SK-N-SH (cell line): Measurements from ENCODE around the gene SH3BP4. TPM values are rescaled to one million over a fixed set of nuclear protein-coding genes. Genes with fewer than 3 reads are reported as not detected.

Source experiments
- CTCF ChIA-PET: fragments of 300-600, 350-600 bp; formaldehyde crosslinking; extraction: SDS; loops from one replicate; lab custom pipeline; 2021; lab: Yijun Ruan, JAX
- POLR2A ChIA-PET: fragments of 350-600 bp; sonication (Branson Sonifier 250); formaldehyde crosslinking; extraction: SDS; loops from one replicate; lab custom pipeline; 2020; ENCODE audit warnings: antibody characterized with exemption, inconsistent platforms; lab: Yijun Ruan, JAX
- DNase-seq: peaks from one replicate; pipeline ENCODE4 v3.0.0; 2012
- H2AFZ ChIP-seq: fragments of 200-600 bp; sonication (generic); 2 replicates; pipeline ENCODE4 v1.8.1; 2016; ENCODE audit warnings: antibody characterized with exemption, mild to moderate bottlenecking, low read depth
- H3F3A ChIP-seq: fragments of 200-600 bp; sonication (generic); replicated peaks from 2 replicates; pipeline ENCODE3; 2016; ENCODE audit warnings: antibody characterized with exemption, mild to moderate bottlenecking; ENCODE audit not compliant: insufficient read depth
- H3K27ac ChIP-seq, 2 experiments: fragments of 200-500 bp in 1 of 2; fragments of 200-600 bp in 1 of 2; sonication (Bioruptor generic) in 1 of 2; sonication (generic), shearing (Covaris generic) in 1 of 2; 2 replicates each; pipeline versions ENCODE4 v1.5.1 to v1.6.1; 2014 to 2016; ENCODE audit warnings: low read depth in 2 of 2, inconsistent platforms in 1 of 2, low read length in 1 of 2, mild to moderate bottlenecking in 1 of 2, mixed read lengths in 1 of 2
- H3K27me3 ChIP-seq: fragments of 200-600 bp; sonication (generic), shearing (Covaris generic); 2 replicates; pipeline ENCODE4 v1.6.1; 2016; ENCODE audit warnings: mixed run types; ENCODE audit not compliant: insufficient read depth
- H3K36me3 ChIP-seq, 2 experiments: fragments of 200-500 bp in 1 of 2; fragments of 200-600 bp in 1 of 2; sonication (Bioruptor generic) in 1 of 2; sonication (generic) in 1 of 2; replicated peaks in 1 of 2; 2 replicates each; pipeline versions ENCODE3 to v1.5.1; 2014 to 2016; ENCODE audit warnings: low read length in 1 of 2, mild to moderate bottlenecking in 1 of 2; ENCODE audit not compliant: insufficient read depth in 2 of 2, control insufficient read depth in 1 of 2
- H3K4me1 ChIP-seq, 2 experiments: fragments of 200-500 bp in 1 of 2; fragments of 200-600 bp in 1 of 2; sonication (Bioruptor generic) in 1 of 2; sonication (generic), shearing (Covaris generic) in 1 of 2; 2 replicates each; pipeline versions ENCODE4 v1.5.1 to v1.6.1; 2014 to 2016; ENCODE audit warnings: low read depth in 1 of 2, low read length in 1 of 2, mixed run types in 1 of 2; ENCODE audit not compliant: insufficient read depth in 2 of 2, control insufficient read depth in 1 of 2
- H3K4me2 ChIP-seq: fragments of 200-600 bp; sonication (generic), shearing (Covaris generic); 2 replicates; pipeline ENCODE4 v1.6.1; 2017; ENCODE audit warnings: mixed run types
- H3K4me3 ChIP-seq, 2 experiments: fragments of 200-500 bp in 1 of 2; fragments of 200-600 bp in 1 of 2; sonication (Bioruptor generic) in 1 of 2; sonication (generic), shearing (Covaris generic) in 1 of 2; 2 replicates each; pipeline versions ENCODE4 v1.5.1 to v1.8.1; 2014 to 2016; ENCODE audit warnings: low read depth in 2 of 2, inconsistent platforms in 1 of 2, low read length in 1 of 2, mild to moderate bottlenecking in 1 of 2, mixed read lengths in 1 of 2, moderate library complexity in 1 of 2
- H3K79me2 ChIP-seq: fragments of 200-600 bp; sonication (generic); 2 replicates; pipeline ENCODE4 v1.8.1; 2017; ENCODE audit warnings: mild to moderate bottlenecking; ENCODE audit not compliant: insufficient read depth
- H3K9ac ChIP-seq: fragments of 200-600 bp; sonication (generic); 2 replicates; pipeline ENCODE4 v1.6.1; 2017; ENCODE audit warnings: mixed run types
- H3K9me2 ChIP-seq: fragments of 200-600 bp; sonication (generic); 2 replicates; pipeline ENCODE4 v1.6.1; 2017; ENCODE audit warnings: mixed run types
- H3K9me3 ChIP-seq: fragments of 200-600 bp; sonication (generic); 2 replicates; pipeline ENCODE4 v1.6.1; 2017; ENCODE audit warnings: mixed run types, mild to moderate bottlenecking, moderate library complexity
- H4K20me1 ChIP-seq: fragments of 200-600 bp; sonication (generic); 2 replicates; pipeline ENCODE4 v1.6.1; 2017; ENCODE audit warnings: mild to moderate bottlenecking, mixed run types; ENCODE audit not compliant: insufficient read depth
- CTCF ChIP-seq: fragments of 200-600 bp; sonication (generic); IDR thresholded peaks from 2 replicates; pipeline ENCODE4 v1.6.1; 2017; ENCODE audit warnings: antibody characterized with exemption, mild to moderate bottlenecking, moderate library complexity
- EZH2phosphoT487 ChIP-seq: fragments of 200-600 bp; sonication (generic); IDR thresholded peaks from 2 replicates; pipeline ENCODE4 v1.6.1; 2017; ENCODE audit warnings: low read depth, mixed run types, mild to moderate bottlenecking, antibody characterized with exemption, moderate library complexity, borderline replicate concordance
- FOXJ3 ChIP-seq: sonication (generic); formaldehyde crosslinking; IDR thresholded peaks from 2 replicates; pipeline ENCODE4 v1.5.1; 2020; ENCODE audit warnings: mild to moderate bottlenecking, missing genetic modification reagents
- FOXM1 ChIP-seq: IDR thresholded peaks from 2 replicates; pipeline ENCODE4 v1.4.0; 2012; ENCODE audit warnings: low read depth, mild to moderate bottlenecking
- GABPA ChIP-seq: IDR thresholded peaks from 2 replicates; pipeline ENCODE4 v1.4.0; 2012; ENCODE audit warnings: low read depth, mild to moderate bottlenecking
- GATA2 ChIP-seq: sonication (generic); formaldehyde crosslinking; IDR thresholded peaks from 2 replicates; pipeline ENCODE4 v1.5.0; 2020; ENCODE audit warnings: mild to moderate bottlenecking, missing genetic modification reagents
- JUND ChIP-seq: IDR thresholded peaks from 2 replicates; pipeline ENCODE4 v1.4.0; 2012
- MEF2A ChIP-seq: IDR thresholded peaks from 2 replicates; pipeline ENCODE4 v1.4.0; 2012; ENCODE audit warnings: low read depth, borderline replicate concordance
- MXI1 ChIP-seq: IDR thresholded peaks from 2 replicates; pipeline ENCODE4 v1.6.1; 2012; ENCODE audit warnings: mild to moderate bottlenecking, low read depth, low read length, improper control_type of control experiment
- NFIC ChIP-seq: IDR thresholded peaks from 2 replicates; pipeline ENCODE4 v1.4.0; 2012; ENCODE audit warnings: borderline replicate concordance
- POLR2AphosphoS5 ChIP-seq: IDR thresholded peaks from 2 replicates; pipeline ENCODE4 v1.6.1; 2012; ENCODE audit warnings: low read depth, low read length
- RXRA ChIP-seq: IDR thresholded peaks from 2 replicates; pipeline ENCODE4 v1.4.0; 2012; ENCODE audit warnings: low read depth, mild to moderate bottlenecking, borderline replicate concordance
- SIN3A ChIP-seq: IDR thresholded peaks from 2 replicates; pipeline ENCODE4 v1.6.1; 2012; ENCODE audit warnings: low read depth, mild to moderate bottlenecking, low read length, moderate library complexity, borderline replicate concordance
- TCF12 ChIP-seq: IDR thresholded peaks from 2 replicates; pipeline ENCODE4 v1.4.0; 2012
- USF2 ChIP-seq: fragments of 150-350 bp; IDR thresholded peaks from 2 replicates; pipeline ENCODE4 v1.6.1; 2017; ENCODE audit warnings: antibody characterized with exemption, low read length, low read depth, borderline replicate concordance
- WGBS: methylation state at CpG from one replicate; pipeline ENCODE4 v1.1.6; 2017; ENCODE audit warnings: low lambda C conversion rate; 5-methylcytosine and 5-hydroxymethylcytosine counted together
- polyA plus RNA-seq, 3 experiments: library from polyadenylated mRNA; depleted of rRNA; stranded (reverse); fragments of >200 nt; gene quantifications; 2 replicates each; pipeline ENCODE4 v1.2.3, GENCODE V29; 2012
- TF ChIP-seq, protein P1 (sequence below): IDR thresholded peaks from 2 replicates; pipeline ENCODE4 v1.4.0; 2012; ENCODE audit warnings: low read depth, borderline replicate concordance
- TF ChIP-seq, protein P2 (sequence below): IDR thresholded peaks from 2 replicates; pipeline ENCODE4 v1.4.0; 2012; ENCODE audit warnings: low read depth, borderline replicate concordance
- TF ChIP-seq, protein P3 (sequence below): fragments of 150-350 bp; IDR thresholded peaks from 2 replicates; pipeline ENCODE4 v1.6.1; 2016; ENCODE audit warnings: mild to moderate bottlenecking, low read depth, low read length

The SH3BP4 gene
- polyA plus RNA-seq, 1 of the 3 experiments (the other 2 are of a cell fraction), result 27.7 TPM

- no peak overlapping the region for H3K27ac ChIP-seq
- no peak overlapping the region for H2AFZ ChIP-seq
- CTCF ChIA-PET, result interaction anchor here (1.9 kb wide), 1 partner anchor 141 kb away, joined by 5 read pairs; no protein-coding TSS in a partner anchor
- no peaks in the 10 kb centered on the region for H3K9me3 ChIP-seq
- H3F3A ChIP-seq, result peaks cover 28% of the 10 kb centered on the region
- POLR2A ChIA-PET, result no interaction called here
- no peak for TF ChIP-seq NFIC
- TF ChIP-seq RXRA, result no peak
- no peak for TF ChIP-seq MEF2A
- TF ChIP-seq EZH2phosphoT487, result no peak
- TF ChIP-seq TCF12, result no peak
- no peak for TF ChIP-seq GATA2 (CRISPR knock-in tag)
- no peak for TF ChIP-seq POLR2AphosphoS5
- no peak for TF ChIP-seq GABPA
- no peak for TF ChIP-seq SIN3A
- TF ChIP-seq FOXM1, result no peak
- TF ChIP-seq, protein P1, sequence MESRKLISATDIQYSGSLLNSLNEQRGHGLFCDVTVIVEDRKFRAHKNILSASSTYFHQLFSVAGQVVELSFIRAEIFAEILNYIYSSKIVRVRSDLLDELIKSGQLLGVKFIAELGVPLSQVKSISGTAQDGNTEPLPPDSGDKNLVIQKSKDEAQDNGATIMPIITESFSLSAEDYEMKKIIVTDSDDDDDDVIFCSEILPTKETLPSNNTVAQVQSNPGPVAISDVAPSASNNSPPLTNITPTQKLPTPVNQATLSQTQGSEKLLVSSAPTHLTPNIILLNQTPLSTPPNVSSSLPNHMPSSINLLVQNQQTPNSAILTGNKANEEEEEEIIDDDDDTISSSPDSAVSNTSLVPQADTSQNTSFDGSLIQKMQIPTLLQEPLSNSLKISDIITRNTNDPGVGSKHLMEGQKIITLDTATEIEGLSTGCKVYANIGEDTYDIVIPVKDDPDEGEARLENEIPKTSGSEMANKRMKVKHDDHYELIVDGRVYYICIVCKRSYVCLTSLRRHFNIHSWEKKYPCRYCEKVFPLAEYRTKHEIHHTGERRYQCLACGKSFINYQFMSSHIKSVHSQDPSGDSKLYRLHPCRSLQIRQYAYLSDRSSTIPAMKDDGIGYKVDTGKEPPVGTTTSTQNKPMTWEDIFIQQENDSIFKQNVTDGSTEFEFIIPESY, result no peak
- TF ChIP-seq CTCF, result no peak
- peaks cover 0 to 31% of the 10 kb centered on the region in 2 experiments for H3K36me3 ChIP-seq
- H3K9ac ChIP-seq, result no peak overlapping the region
- 88% methylated on average over 1 of the region's 1 CpG for WGBS
- no peaks in the 10 kb centered on the region for H3K9me2 ChIP-seq
- peaks cover 29 to 52% of the 10 kb centered on the region in 2 experiments; a peak in 3 of 4 replicates for H3K4me1 ChIP-seq
- no peak overlapping the region for H3K4me3 ChIP-seq
- DNase-seq, result no peak
- no peaks in the 10 kb centered on the region for H3K27me3 ChIP-seq
- H4K20me1 ChIP-seq, result peaks cover 9% of the 10 kb centered on the region
- peaks cover 100% of the 10 kb centered on the region for H3K79me2 ChIP-seq
- no peak overlapping the region for H3K4me2 ChIP-seq
Measured at GRCh38 chr2:234975611-234976010, 23.8 kb downstream of the SH3BP4 start.

DNA sequence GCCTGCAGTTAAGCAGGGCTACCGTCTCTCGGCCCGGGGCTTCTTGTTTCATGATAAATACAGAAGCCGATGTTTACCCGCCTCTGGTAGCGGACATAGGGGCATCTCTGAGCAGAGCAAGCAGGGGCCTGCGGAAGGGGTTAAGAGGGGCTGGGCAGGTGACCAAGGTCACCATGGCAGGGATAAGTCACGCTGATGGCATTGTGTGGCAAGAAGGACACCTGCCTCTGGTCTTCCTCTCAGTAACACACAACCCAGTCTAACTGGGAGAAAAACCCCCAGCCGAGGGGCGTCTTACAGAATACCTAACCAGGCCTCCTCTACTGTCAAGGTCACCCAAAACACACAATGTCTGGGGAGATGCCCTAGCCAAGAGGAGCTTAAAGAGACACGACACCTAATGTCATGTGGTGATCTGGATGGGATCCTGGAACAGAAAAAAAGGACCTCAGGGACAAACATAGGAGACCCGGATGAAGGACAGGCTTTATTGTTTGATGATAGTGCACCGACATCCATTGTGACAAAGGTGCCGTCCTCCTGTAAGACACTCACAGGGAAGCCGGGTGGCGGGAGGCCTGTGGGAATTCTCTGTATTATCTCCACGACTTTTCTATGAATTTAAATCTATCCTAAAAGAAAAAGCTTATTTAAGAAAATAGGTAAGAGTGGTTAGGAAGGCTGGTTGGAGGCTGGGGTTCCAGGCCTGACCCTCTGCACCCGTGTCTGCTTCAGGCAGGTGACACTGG, 24.8 kb downstream of the SH3BP4 start:
- Histone ChIP-seq H3K4me3 (no peak overlapping the region), H3K4me1 (peaks cover 39 to 52% of the 10 kb centered on the region in 2 experiments; a peak in 3 of 4 replicates), H3K79me2 (peaks cover 93% of the 10 kb centered on the region), H3K9ac (no peak overlapping the region), H3K9me3 (no peaks in the 10 kb centered on the region), H2AFZ (no peak overlapping the region), H3F3A (peaks cover 24% of the 10 kb centered on the region), H3K36me3 (peaks cover 0 to 21% of the 10 kb centered on the region in 2 experiments), H3K4me2 (no peak overlapping the region), H3K27me3 (no peaks in the 10 kb centered on the region), H4K20me1 (0 out of 2 replicates have a peak, but pooled peaks cover 4% of the 10 kb centered on the region), H3K9me2 (no peaks in the 10 kb centered on the region), H3K27ac (peak overlapping the region in 1 of 2 experiments; percentile 34; a peak in 1 of 4 replicates)
- no peak for DNase-seq
- WGBS, result 97% methylated on average over 16 of the region's 18 CpGs
- ChIA-PET POLR2A (interaction anchor here (1.2 kb wide), 1 partner anchor 25 kb away, joined by 3 read pairs; no protein-coding TSS in a partner anchor), CTCF (interaction anchor here (1.4 to 1.9 kb wide), 2 partner anchors 29 to 140 kb away, joined by 4 to 5 read pairs; no protein-coding TSS in a partner anchor)
- TF ChIP-seq, protein P2, sequence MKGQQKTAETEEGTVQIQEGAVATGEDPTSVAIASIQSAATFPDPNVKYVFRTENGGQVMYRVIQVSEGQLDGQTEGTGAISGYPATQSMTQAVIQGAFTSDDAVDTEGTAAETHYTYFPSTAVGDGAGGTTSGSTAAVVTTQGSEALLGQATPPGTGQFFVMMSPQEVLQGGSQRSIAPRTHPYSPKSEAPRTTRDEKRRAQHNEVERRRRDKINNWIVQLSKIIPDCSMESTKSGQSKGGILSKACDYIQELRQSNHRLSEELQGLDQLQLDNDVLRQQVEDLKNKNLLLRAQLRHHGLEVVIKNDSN, result no peak
- TF ChIP-seq USF2 (no peak), MXI1 (no peak), NFIC (no peak), FOXJ3 (CRISPR knock-in tag) (no peak), MEF2A (no peak), JUND (no peak), POLR2AphosphoS5 (no peak)
- TF ChIP-seq, protein P3, sequence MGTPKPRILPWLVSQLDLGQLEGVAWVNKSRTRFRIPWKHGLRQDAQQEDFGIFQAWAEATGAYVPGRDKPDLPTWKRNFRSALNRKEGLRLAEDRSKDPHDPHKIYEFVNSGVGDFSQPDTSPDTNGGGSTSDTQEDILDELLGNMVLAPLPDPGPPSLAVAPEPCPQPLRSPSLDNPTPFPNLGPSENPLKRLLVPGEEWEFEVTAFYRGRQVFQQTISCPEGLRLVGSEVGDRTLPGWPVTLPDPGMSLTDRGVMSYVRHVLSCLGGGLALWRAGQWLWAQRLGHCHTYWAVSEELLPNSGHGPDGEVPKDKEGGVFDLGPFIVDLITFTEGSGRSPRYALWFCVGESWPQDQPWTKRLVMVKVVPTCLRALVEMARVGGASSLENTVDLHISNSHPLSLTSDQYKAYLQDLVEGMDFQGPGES, result no peak
